CD14-positive monocyte (primary cell): ENCODE data around the gene EVC. TPM values are rescaled to one million over a fixed set of nuclear protein-coding genes. Genes with fewer than 3 reads are reported as not detected.

Experiments used
- DNase-seq, 3 donors: peaks; one replicate each; pipeline ENCODE4 v3.0.0-alpha.2; 2011 to 2022
- H2AFZ ChIP-seq: 2 replicates; pipeline ENCODE4 v1.6.0; 2012; ENCODE audit warnings: mild to moderate bottlenecking, low read depth, low read length, inconsistent platforms; ENCODE audit not compliant: insufficient read depth, poor library complexity, severe bottlenecking
- H3K27ac ChIP-seq, 2 donors: 1 replicate in 1 of 2; 2 replicates in 1 of 2; pipeline ENCODE4 v1.5.1; 2012 to 2013; ENCODE audit warnings: low read length in 2 of 2, control low read depth in 1 of 2, inconsistent platforms in 1 of 2, low read depth in 1 of 2, mild to moderate bottlenecking in 1 of 2
- H3K27me3 ChIP-seq, 2 donors: one replicate each; pipeline versions ENCODE4 v1.6.0 to v1.6.1; 2011 to 2013; ENCODE audit warnings: low read length in 2 of 2; ENCODE audit not compliant: control insufficient read depth in 2 of 2, insufficient read depth in 2 of 2
- H3K36me3 ChIP-seq, 2 donors: replicated peaks in 1 of 2; 1 replicate in 1 of 2; 2 replicates in 1 of 2; pipeline versions ENCODE4 v1.5.1 to v1.6.1; 2012 to 2013; ENCODE audit warnings: low read length in 2 of 2, control low read depth in 1 of 2, inconsistent platforms in 1 of 2, mild to moderate bottlenecking in 1 of 2; ENCODE audit not compliant: insufficient read depth in 2 of 2, control insufficient read depth in 1 of 2
- H3K4me1 ChIP-seq, 2 donors: 1 replicate in 1 of 2; 2 replicates in 1 of 2; pipeline versions ENCODE4 v1.5.1 to v1.6.1; 2012 to 2013; ENCODE audit warnings: low read length in 2 of 2, control low read depth in 1 of 2, inconsistent platforms in 1 of 2, mild to moderate bottlenecking in 1 of 2, moderate library complexity in 1 of 2; ENCODE audit not compliant: insufficient read depth in 2 of 2, control insufficient read depth in 1 of 2
- H3K4me2 ChIP-seq: replicated peaks from 2 replicates; pipeline ENCODE3; 2012; ENCODE audit warnings: low read length, moderate library complexity, mild to moderate bottlenecking; ENCODE audit not compliant: poor library complexity, severe bottlenecking; ENCODE audit errors: extremely low read depth
- H3K4me3 ChIP-seq, 3 experiments: fragments of 200-600 bp in 1 of 3; sonication (generic) in 1 of 3; replicated peaks in 1 of 3; 1 replicate in 2 of 3; 2 replicates in 1 of 3; pipeline ENCODE4 v1.5.1; 2011 to 2013; ENCODE audit warnings: low read length in 3 of 3, mild to moderate bottlenecking in 3 of 3, control low read depth in 2 of 3, low read depth in 2 of 3, inconsistent platforms in 1 of 3, moderate library complexity in 1 of 3
- H3K79me2 ChIP-seq: 2 replicates; pipeline ENCODE4 v1.6.0; 2012; ENCODE audit warnings: mild to moderate bottlenecking, control low read depth, inconsistent platforms, low read length, moderate library complexity; ENCODE audit not compliant: insufficient read depth
- H3K9ac ChIP-seq: 2 replicates; pipeline ENCODE4 v1.6.0; 2017; ENCODE audit warnings: low read length, mild to moderate bottlenecking; ENCODE audit not compliant: insufficient read depth, poor library complexity, severe bottlenecking
- H3K9me3 ChIP-seq, 2 donors: replicated peaks in 1 of 2; 1 replicate in 1 of 2; 2 replicates in 1 of 2; pipeline versions ENCODE4 v1.5.1 to v1.6.1; 2012 to 2013; ENCODE audit warnings: low read length in 2 of 2, control low read depth in 1 of 2; ENCODE audit not compliant: control insufficient read depth in 1 of 2, insufficient read depth in 1 of 2
- H4K20me1 ChIP-seq: 2 replicates; pipeline ENCODE4 v1.6.0; 2012; ENCODE audit warnings: mild to moderate bottlenecking, low read length, control low read depth, moderate library complexity; ENCODE audit not compliant: insufficient read depth
- H3K27ac Mint-ChIP-seq, 7 donors: one replicate each; pipeline ENCODE4 v1.8.0; 2020; ENCODE audit warnings: mild to moderate bottlenecking in 7 of 7, mixed read lengths in 7 of 7, moderate library complexity in 6 of 7, inconsistent platforms in 2 of 7
- H3K27me3 Mint-ChIP-seq, 3 donors: one replicate each; pipeline ENCODE4 v1.8.0; 2021 to 2022; ENCODE audit warnings: low read depth in 3 of 3, mild to moderate bottlenecking in 3 of 3, mixed read lengths in 3 of 3, moderate library complexity in 3 of 3, inconsistent platforms in 1 of 3
- H3K36me3 Mint-ChIP-seq, 2 donors: one replicate each; pipeline ENCODE4 v1.8.0; 2020; ENCODE audit warnings: mixed read lengths in 2 of 2, inconsistent platforms in 1 of 2, mild to moderate bottlenecking in 1 of 2
- H3K4me1 Mint-ChIP-seq: one replicate; pipeline ENCODE4 v1.8.0; 2020; ENCODE audit warnings: mild to moderate bottlenecking, mixed read lengths
- H3K4me3 Mint-ChIP-seq, 2 donors: one replicate each; pipeline ENCODE4 v1.8.0; 2020; ENCODE audit warnings: mild to moderate bottlenecking in 2 of 2, mixed read lengths in 2 of 2, moderate library complexity in 1 of 2
- H3K9me3 Mint-ChIP-seq, 7 donors: one replicate each; pipeline ENCODE4 v1.8.0; 2020 to 2022; ENCODE audit warnings: mixed read lengths in 7 of 7, mild to moderate bottlenecking in 6 of 7, moderate library complexity in 6 of 7, inconsistent platforms in 2 of 7
- CTCF ChIP-seq: fragments of 200-600 bp; IDR thresholded peaks from one replicate; pipeline ENCODE4 v1.8.0; 2022; ENCODE audit warnings: antibody characterized with exemption, mild to moderate bottlenecking
- whole genome bisulfite sequencing: methylation state at CpG from one replicate; pipeline ENCODE4 v1.1.5; 2013; ENCODE audit warnings: missing lambda C conversion rate; ENCODE audit not compliant: insufficient coverage; 5-methylcytosine and 5-hydroxymethylcytosine counted together
- intact Hi-C, 2 donors: fragments of 100-400 bp; cut with micrococcal nuclease; formaldehyde crosslinking; loops; one replicate each; pipeline versions ENCODE4 v1.15.0 to v1.15.1; 2023
- polyA plus RNA-seq, 3 donors: library from polyadenylated mRNA; depleted of rRNA in 1 of 3; unstranded in 2 of 3; stranded (reverse) in 1 of 3; fragments of 300-500 nt in 2 of 3; fragments of >200 nt in 1 of 3; fragmentation: Illumina TruSeq in 2 of 3; gene quantifications; 1 replicate in 2 of 3; 2 replicates in 1 of 3; pipeline ENCODE4 v1.2.3, GENCODE V29; 2012 to 2021

Gene EVC
- polyA plus RNA-seq, 3 donors: 0.36 TPM; not detected in 2

- Mint-ChIP-seq H3K27ac (no peak overlapping the region), H3K36me3 (no peaks in the 10 kb centered on the region), H3K9me3 (no peaks in the 10 kb centered on the region), H3K4me3 (no peak overlapping the region), H3K27me3 (peaks cover 0 to 3% (median 0%) of the 10 kb centered on the region in 3 donors), H3K4me1 (no peaks in the 10 kb centered on the region)
- H3K36me3 ChIP-seq: no peaks in the 10 kb centered on the region
- H3K4me2 ChIP-seq: no peak overlapping the region
- no peak for DNase-seq
- WGBS: 97% methylated on average over 7 of the region's 13 CpGs
- no peak overlapping the region for H3K4me3 ChIP-seq
- no peak overlapping the region for H3K9ac ChIP-seq
- no peak overlapping the region for H3K27ac ChIP-seq
- H2AFZ ChIP-seq: no peak overlapping the region
- H3K9me3 ChIP-seq: no peaks in the 10 kb centered on the region
- intact Hi-C loops: no loop called here
- H3K79me2 ChIP-seq: no peaks in the 10 kb centered on the region
- H3K27me3 ChIP-seq: no peaks in the 10 kb centered on the region
- TF ChIP-seq CTCF: no peak
- no peaks in the 10 kb centered on the region for H4K20me1 ChIP-seq
- H3K4me1 ChIP-seq: no peaks in the 10 kb centered on the region
Measured at GRCh38 chr4:5801696-5802095, 90.7 kb downstream of the EVC start.

GRCh38 chr4:5802565-5802964 lies 91.6 kb downstream of the EVC start:
- Mint-ChIP-seq H3K36me3 (no peaks in the 10 kb centered on the region), H3K4me1 (no peaks in the 10 kb centered on the region), H3K27ac (no peak overlapping the region), H3K27me3 (peaks cover 2 to 5% (median 3%) of the 10 kb centered on the region in 3 donors), H3K4me3 (no peak overlapping the region), H3K9me3 (no peaks in the 10 kb centered on the region)
- TF ChIP-seq CTCF: no peak
- H3K79me2 ChIP-seq: no peaks in the 10 kb centered on the region
- H3K9me3 ChIP-seq: no peaks in the 10 kb centered on the region
- no peaks in the 10 kb centered on the region for H4K20me1 ChIP-seq
- no peak overlapping the region for H3K4me3 ChIP-seq
- WGBS: 90% methylated on average over 11 of the region's 12 CpGs
- no peak overlapping the region for H2AFZ ChIP-seq
- DNase-seq: no peak
- H3K9ac ChIP-seq: no peak overlapping the region
- H3K27me3 ChIP-seq: no peaks in the 10 kb centered on the region
- intact Hi-C loops: no loop called here
- H3K36me3 ChIP-seq: no peaks in the 10 kb centered on the region
- H3K4me2 ChIP-seq: no peak overlapping the region
- H3K4me1 ChIP-seq: no peaks in the 10 kb centered on the region
- no peak overlapping the region for H3K27ac ChIP-seq
